PFSK-1 (cell line): ENCODE measurements around the gene ERC2.

ENCODE experiments used
- POLR2AphosphoS5 ChIP-seq: IDR thresholded peaks from 2 replicates; pipeline ENCODE4 v1.6.1; 2012; ENCODE audit warnings: low read depth, mild to moderate bottlenecking, control low read depth, low read length, moderate library complexity
- REST ChIP-seq, 2 experiments: IDR thresholded peaks; 2 replicates each; pipeline versions ENCODE4 v1.6.1 to v1.8.0; 2011 to 2012; ENCODE audit warnings: low read depth in 2 of 2, low read length in 2 of 2, control low read depth in 1 of 2, inconsistent platforms in 1 of 2, mild to moderate bottlenecking in 1 of 2, moderate library complexity in 1 of 2; ENCODE audit not compliant: insufficient read depth in 1 of 2
- TAF1 ChIP-seq: IDR thresholded peaks from 2 replicates; pipeline ENCODE4 v1.6.1; 2012; ENCODE audit warnings: low read length, control low read depth, borderline replicate concordance; ENCODE audit not compliant: insufficient read depth

GRCh38 chr3:55620351-55621025 is 847.8 kb downstream of the ERC2 start:
- TF ChIP-seq POLR2AphosphoS5 (no peak), TAF1 (no peak), REST (IDR thresholded peaks at IDR 0.05; ENCODE audit: insufficient read depth in 1 of 2, low read depth in 2 of 2, low read length in 2 of 2) (no peak)
